ENCODE results near the gene PRR23E. TPM values are rescaled to one million over a fixed set of nuclear protein-coding genes. Genes with fewer than 3 reads are reported as not detected.

Gene PRR23E
- total and polyA plus RNA-seq, 10 of the 15 experiments (the other 5 are each of a cell fraction or from before 2014, with no cell fraction given) = not detected

DNA sequence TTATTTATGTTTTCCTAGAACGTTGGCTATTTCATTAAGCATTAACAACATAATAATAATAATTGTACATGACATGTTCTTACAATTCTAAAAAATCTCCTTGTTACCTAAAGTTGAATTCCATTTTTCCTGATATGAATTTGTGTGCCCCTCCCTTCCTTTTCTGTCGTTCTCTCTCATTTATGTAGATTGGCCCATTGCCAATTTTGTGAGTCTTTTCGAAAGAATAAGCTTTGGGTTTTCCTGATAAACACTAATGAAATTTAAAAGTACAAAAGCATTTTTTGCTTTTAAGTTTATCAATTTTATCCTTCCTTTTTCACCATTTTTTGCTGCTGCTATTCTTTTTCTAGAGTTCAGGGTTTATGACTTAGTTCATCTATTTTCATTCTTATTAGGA, 44.9 kb downstream of the PRR23E start (continued):
- TF ChIP-seq HCFC1 (IDR thresholded peaks at IDR 0.05; ENCODE audit: low read length) (no peak), EGR1 (IDR thresholded peaks at IDR 0.05; ENCODE audit: borderline replicate concordance in 1 of 2, low read depth in 2 of 2, low read length in 2 of 2) (no peak), FOXK2 (IDR thresholded peaks at IDR 0.05) (no peak), SREBF2 (IDR thresholded peaks at IDR 0.05; ENCODE audit: low read length) (no peak)
- TF ChIP-seq, protein P1, sequence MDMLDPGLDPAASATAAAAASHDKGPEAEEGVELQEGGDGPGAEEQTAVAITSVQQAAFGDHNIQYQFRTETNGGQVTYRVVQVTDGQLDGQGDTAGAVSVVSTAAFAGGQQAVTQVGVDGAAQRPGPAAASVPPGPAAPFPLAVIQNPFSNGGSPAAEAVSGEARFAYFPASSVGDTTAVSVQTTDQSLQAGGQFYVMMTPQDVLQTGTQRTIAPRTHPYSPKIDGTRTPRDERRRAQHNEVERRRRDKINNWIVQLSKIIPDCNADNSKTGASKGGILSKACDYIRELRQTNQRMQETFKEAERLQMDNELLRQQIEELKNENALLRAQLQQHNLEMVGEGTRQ (IDR thresholded peaks at IDR 0.05; ENCODE audit: borderline replicate concordance, low read depth, low read length) = no peak

DNA sequence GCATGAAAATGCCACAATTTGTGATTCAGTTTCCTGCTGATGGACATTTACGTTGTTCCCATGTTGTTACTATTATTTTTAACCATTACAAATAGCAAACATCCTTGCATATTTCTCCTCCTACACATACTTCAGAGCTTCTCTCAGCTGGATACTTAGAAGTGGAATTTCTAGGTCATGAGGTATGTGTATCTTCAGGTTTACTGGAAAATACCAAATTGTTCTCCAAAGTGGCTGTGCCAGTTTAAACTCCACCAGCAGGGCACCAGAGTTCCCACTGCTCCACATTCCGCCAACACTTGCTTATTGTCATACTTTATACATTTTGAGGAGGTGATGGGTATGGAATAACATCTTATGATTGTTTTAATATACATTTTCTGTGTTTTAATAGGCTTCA, 45.7 kb downstream of the PRR23E start:
- FAIRE-seq (no peak), DNase-seq (ENCODE audit: low read depth, low spot score) (no peak), ATAC-seq (no peak)
- RAD21 ChIA-PET (ENCODE audit: unreplicated experiment) = no interaction called here
- no peak overlapping the region for H2AFZ ChIP-seq (ENCODE audit: control insufficient read depth, low read depth, low read length)
- H3K4me2 ChIP-seq (ENCODE audit: control insufficient read depth, insufficient read depth) = no peak overlapping the region
- H3K27me3 ChIP-seq (replicated peaks in 1 of 2; ENCODE audit: control insufficient read depth in 2 of 2, insufficient read depth in 2 of 2, low read length in 1 of 2) = no peaks in the 10 kb centered on the region
- H3K36me3 ChIP-seq (ENCODE audit: control insufficient read depth in 2 of 2, insufficient read depth in 2 of 2, low read length in 1 of 2) = no peaks in the 10 kb centered on the region
- H3K4me3 ChIP-seq = no peak overlapping the region
- no peak overlapping the region for H3K27ac ChIP-seq (ENCODE audit: control insufficient read depth, insufficient read depth)
- no peaks in the 10 kb centered on the region for H3K79me2 ChIP-seq (ENCODE audit: control insufficient read depth, insufficient read depth, low read length)
- BruUV-seq (replicated peaks) = no TSS peak
- no peaks in the 10 kb centered on the region; the same call in 2 of the 3 replicates for H3K9me3 ChIP-seq (replicated peaks; ENCODE audit: control insufficient read depth, insufficient read depth, low read length)
- POLR2A ChIA-PET = no interaction called here
- SMC1A ChIA-PET (ENCODE audit: uncharacterized antibody, unreplicated experiment) = interaction anchor here (1.1 to 1.2 kb wide), 2 partner anchors 14 to 40 kb away, joined by 3 read pairs; no protein-coding TSS in a partner anchor
- H3K9ac ChIP-seq (ENCODE audit: control insufficient read depth, insufficient read depth, low read length) = no peak overlapping the region
- intact Hi-C loops (cut with micrococcal nuclease; ENCODE audit: unreplicated experiment) = no loop called here
- H4K20me1 ChIP-seq (ENCODE audit: control insufficient read depth, insufficient read depth) = no peaks in the 10 kb centered on the region
- CTCF ChIA-PET = interaction anchor here (1.9 kb wide), 1 partner anchor 10 kb away, joined by 5 read pairs; no protein-coding TSS in a partner anchor
- no peaks in the 10 kb centered on the region for H3K4me1 ChIP-seq (ENCODE audit: control insufficient read depth, insufficient read depth, low read length)
- in situ Hi-C loops (cut with MboI) = no loop called here
- 5% methylated on average over 2 of the region's 2 CpGs for WGBS (ENCODE audit: insufficient coverage, insufficient replicate concordance, low lambda C conversion rate, missing lambda C conversion rate)
- TF ChIP-seq, protein P2, sequence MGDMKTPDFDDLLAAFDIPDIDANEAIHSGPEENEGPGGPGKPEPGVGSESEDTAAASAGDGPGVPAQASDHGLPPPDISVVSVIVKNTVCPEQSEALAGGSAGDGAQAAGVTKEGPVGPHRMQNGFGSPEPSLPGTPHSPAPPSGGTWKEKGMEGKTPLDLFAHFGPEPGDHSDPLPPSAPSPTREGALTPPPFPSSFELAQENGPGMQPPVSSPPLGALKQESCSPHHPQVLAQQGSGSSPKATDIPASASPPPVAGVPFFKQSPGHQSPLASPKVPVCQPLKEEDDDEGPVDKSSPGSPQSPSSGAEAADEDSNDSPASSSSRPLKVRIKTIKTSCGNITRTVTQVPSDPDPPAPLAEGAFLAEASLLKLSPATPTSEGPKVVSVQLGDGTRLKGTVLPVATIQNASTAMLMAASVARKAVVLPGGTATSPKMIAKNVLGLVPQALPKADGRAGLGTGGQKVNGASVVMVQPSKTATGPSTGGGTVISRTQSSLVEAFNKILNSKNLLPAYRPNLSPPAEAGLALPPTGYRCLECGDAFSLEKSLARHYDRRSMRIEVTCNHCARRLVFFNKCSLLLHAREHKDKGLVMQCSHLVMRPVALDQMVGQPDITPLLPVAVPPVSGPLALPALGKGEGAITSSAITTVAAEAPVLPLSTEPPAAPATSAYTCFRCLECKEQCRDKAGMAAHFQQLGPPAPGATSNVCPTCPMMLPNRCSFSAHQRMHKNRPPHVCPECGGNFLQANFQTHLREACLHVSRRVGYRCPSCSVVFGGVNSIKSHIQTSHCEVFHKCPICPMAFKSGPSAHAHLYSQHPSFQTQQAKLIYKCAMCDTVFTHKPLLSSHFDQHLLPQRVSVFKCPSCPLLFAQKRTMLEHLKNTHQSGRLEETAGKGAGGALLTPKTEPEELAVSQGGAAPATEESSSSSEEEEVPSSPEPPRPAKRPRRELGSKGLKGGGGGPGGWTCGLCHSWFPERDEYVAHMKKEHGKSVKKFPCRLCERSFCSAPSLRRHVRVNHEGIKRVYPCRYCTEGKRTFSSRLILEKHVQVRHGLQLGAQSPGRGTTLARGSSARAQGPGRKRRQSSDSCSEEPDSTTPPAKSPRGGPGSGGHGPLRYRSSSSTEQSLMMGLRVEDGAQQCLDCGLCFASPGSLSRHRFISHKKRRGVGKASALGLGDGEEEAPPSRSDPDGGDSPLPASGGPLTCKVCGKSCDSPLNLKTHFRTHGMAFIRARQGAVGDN (IDR thresholded peaks at IDR 0.05) = no peak
- TF ChIP-seq TCF7 (IDR thresholded peaks at IDR 0.05; ENCODE audit: borderline replicate concordance) (no peak), POLR2AphosphoS2 (IDR thresholded peaks at IDR 0.05; ENCODE audit: low read depth, low read length) (no peak), CHD1 (IDR thresholded peaks at IDR 0.05; ENCODE audit: low read depth, low read length) (no peak), RBBP5 (conservative IDR thresholded peaks at IDR 0.05) (no peak)
- TF ChIP-seq, protein P3, sequence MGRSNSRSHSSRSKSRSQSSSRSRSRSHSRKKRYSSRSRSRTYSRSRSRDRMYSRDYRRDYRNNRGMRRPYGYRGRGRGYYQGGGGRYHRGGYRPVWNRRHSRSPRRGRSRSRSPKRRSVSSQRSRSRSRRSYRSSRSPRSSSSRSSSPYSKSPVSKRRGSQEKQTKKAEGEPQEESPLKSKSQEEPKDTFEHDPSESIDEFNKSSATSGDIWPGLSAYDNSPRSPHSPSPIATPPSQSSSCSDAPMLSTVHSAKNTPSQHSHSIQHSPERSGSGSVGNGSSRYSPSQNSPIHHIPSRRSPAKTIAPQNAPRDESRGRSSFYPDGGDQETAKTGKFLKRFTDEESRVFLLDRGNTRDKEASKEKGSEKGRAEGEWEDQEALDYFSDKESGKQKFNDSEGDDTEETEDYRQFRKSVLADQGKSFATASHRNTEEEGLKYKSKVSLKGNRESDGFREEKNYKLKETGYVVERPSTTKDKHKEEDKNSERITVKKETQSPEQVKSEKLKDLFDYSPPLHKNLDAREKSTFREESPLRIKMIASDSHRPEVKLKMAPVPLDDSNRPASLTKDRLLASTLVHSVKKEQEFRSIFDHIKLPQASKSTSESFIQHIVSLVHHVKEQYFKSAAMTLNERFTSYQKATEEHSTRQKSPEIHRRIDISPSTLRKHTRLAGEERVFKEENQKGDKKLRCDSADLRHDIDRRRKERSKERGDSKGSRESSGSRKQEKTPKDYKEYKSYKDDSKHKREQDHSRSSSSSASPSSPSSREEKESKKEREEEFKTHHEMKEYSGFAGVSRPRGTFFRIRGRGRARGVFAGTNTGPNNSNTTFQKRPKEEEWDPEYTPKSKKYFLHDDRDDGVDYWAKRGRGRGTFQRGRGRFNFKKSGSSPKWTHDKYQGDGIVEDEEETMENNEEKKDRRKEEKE (IDR thresholded peaks at IDR 0.05) = no peak
- TF ChIP-seq, protein P4, sequence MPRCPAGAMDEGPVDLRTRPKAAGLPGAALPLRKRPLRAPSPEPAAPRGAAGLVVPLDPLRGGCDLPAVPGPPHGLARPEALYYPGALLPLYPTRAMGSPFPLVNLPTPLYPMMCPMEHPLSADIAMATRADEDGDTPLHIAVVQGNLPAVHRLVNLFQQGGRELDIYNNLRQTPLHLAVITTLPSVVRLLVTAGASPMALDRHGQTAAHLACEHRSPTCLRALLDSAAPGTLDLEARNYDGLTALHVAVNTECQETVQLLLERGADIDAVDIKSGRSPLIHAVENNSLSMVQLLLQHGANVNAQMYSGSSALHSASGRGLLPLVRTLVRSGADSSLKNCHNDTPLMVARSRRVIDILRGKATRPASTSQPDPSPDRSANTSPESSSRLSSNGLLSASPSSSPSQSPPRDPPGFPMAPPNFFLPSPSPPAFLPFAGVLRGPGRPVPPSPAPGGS (IDR thresholded peaks at IDR 0.05; ENCODE audit: borderline replicate concordance, insufficient read depth, low read depth, low read length, poor library complexity, severe bottlenecking) = no peak
